Esophagus squamous epithelium (tissue), 4 donors: ENCODE results near the gene RAPGEFL1.
"Not testable (repeated sequence)": the region's sequence is repeated elsewhere in the genome, so short reads cannot be mapped to it uniquely, and the experiment has no call there.

Experiments
- POLR2A ChIP-seq, 4 donors: fragments of 450-650 bp; IDR thresholded peaks; one replicate each; pipeline ENCODE4 v1.6.1; 2017; ENCODE audit warnings: antibody characterized with exemption in 4 of 4, mild to moderate bottlenecking in 4 of 4, moderate library complexity in 3 of 4
- TF ChIP-seq, protein P1 (sequence below), 6 experiments: fragments of 450-650 bp in 4 of 6; fragments of 200-600 bp in 2 of 6; sonication (generic) in 2 of 6; IDR thresholded peaks; one replicate each; pipeline ENCODE4 v1.5.1; 2016 to 2019; ENCODE audit warnings: antibody characterized with exemption in 6 of 6, mild to moderate bottlenecking in 4 of 6, moderate library complexity in 4 of 6

DNA sequence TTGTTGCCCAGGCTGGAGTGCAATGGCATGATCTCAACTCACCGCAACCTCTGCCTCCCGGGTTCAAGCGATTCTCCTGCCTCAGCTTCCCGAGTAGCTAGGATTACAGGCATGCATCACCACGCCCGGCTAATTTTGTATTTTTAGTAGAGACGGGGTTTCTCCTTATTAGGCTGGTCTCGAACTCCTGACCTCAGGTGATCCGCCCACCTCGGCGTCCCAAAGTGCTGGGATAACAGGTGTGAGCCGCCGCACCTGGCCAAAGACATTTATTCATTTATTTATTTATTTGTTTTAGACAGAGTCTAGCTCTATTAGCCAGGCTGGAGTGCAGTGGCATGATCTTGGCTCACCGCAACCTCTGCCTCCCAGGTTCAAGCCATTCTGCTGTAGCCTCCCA is 51.9 kb downstream of the RAPGEFL1 start:
- not testable (repeated sequence) for TF ChIP-seq POLR2A (IDR thresholded peaks at IDR 0.05)
- TF ChIP-seq, protein P1, sequence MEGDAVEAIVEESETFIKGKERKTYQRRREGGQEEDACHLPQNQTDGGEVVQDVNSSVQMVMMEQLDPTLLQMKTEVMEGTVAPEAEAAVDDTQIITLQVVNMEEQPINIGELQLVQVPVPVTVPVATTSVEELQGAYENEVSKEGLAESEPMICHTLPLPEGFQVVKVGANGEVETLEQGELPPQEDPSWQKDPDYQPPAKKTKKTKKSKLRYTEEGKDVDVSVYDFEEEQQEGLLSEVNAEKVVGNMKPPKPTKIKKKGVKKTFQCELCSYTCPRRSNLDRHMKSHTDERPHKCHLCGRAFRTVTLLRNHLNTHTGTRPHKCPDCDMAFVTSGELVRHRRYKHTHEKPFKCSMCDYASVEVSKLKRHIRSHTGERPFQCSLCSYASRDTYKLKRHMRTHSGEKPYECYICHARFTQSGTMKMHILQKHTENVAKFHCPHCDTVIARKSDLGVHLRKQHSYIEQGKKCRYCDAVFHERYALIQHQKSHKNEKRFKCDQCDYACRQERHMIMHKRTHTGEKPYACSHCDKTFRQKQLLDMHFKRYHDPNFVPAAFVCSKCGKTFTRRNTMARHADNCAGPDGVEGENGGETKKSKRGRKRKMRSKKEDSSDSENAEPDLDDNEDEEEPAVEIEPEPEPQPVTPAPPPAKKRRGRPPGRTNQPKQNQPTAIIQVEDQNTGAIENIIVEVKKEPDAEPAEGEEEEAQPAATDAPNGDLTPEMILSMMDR (IDR thresholded peaks at IDR 0.05) = not testable (repeated sequence)
